GM21526 (cell line): ENCODE measurements around the gene MRPS6.

Experiments used
- ATAC-seq: cut with Tn5 transposase; IDR thresholded peaks from one replicate; pipeline ENCODE4 v1.9.1; 2021; ENCODE audit warnings: moderate library complexity; ENCODE audit not compliant: unreplicated experiment, low FRiP score

The MRPS6 gene

DNA sequence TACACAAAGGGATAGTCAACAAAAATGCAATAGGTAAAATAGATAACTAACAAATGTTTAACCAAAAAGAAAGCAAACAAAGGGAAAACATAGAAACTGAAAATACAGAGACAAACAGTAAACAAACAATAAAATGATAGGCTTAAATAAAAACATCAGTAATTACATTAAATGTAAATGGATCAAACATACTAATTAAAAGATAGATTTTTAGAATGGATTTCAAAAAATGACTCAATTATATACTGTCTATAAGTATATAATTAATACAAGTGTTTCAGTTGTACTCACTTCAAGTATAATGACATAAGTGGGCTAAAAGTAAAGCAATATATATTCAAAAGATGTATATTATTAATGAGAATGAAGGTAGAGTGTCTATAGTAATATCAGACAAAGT is 101.1 kb downstream of the MRPS6 start:
- ATAC-seq, result no peak

DNA sequence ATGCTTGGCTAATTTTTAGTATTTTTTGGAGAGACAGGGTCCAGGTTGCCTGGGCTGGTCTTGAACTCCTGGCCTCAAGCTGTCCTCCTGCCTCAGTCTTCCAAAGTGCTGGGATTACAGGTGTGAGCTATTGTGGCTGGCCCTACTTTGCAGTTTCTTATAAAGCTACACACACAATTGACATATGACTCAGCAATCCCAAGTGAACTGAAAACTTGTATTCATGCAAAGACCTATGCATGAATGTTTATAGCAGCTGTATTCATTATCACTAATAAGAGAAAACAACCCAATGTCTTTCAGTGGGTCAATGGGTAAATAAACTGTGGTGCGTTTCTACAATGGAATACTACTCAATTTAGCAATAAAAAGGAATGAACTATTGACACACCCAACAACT is 103.1 kb downstream of the MRPS6 start:
- no peak for ATAC-seq

- no peak for ATAC-seq
Measured at GRCh38 chr21:34177919-34178567, 104.7 kb downstream of the MRPS6 start.

GRCh38 chr21:34179204-34179935 is 106.0 kb downstream of the MRPS6 start:
- ATAC-seq, result no peak

GRCh38 chr21:34180407-34180806 is 107.0 kb downstream of the MRPS6 start:
- no peak for ATAC-seq

DNA sequence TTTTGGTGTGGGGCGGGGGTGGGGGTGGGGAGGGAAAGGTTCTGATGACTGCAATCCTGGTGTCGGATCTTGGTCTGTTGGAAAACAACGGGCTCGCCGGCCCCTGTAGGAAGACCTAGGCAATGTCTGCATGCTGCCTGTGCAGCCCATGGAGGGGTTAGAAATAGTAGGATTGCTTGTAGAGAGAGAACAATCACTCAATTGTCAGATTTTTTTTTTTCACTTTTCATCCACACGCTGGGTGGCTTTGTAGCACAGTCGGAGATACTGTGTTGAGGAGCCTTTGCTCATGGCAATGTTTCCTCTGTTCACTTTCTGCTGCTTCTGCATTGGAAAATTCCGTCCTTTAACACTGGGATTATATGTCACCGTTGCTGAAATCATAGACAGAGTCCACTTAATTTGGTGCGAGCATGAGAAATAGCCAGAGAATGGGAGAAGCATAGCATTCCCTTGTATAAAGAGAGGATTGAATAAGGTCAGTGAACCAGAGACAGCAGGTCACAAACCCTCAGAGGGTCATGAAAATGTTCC is 107.5 kb downstream of the MRPS6 start:
- no peak for ATAC-seq

GRCh38 chr21:34181431-34182039 is 108.2 kb downstream of the MRPS6 start:
- no peak for ATAC-seq

GRCh38 chr21:34182436-34182835 is 109.1 kb downstream of the MRPS6 start:
- ATAC-seq, result no peak

DNA sequence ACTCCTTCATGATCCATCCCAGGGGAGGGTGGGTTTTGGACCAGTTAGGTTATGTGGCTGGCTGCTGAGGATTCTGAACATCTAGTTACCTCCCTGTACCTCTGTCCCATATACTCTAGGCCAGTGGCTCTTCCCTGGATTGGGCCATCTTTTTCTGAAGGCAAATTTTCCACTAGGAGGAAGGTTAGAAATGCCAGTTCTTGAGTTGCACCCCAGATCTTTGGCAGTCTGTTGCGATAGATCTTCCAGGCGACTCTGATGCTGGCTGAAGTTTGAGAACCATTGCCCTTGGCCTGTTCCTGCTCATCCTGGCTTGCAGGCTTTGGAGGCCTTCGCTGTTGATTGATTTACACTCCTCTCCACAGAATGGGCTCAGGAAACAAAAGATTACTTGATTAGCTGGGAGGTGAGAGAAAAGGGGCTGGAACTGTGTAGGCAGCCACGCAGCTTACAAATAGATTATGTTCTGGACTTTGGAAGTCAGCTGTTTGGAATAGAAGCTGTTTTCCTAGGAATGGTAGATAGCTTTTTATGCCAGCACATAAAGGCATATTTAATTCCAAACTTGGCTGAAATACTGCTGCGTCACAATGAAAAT is 110.1 kb downstream of the MRPS6 start:
- ATAC-seq, result no peak

- no peak for ATAC-seq
Measured at GRCh38 chr21:34184232-34184631, 110.9 kb downstream of the MRPS6 start.

DNA sequence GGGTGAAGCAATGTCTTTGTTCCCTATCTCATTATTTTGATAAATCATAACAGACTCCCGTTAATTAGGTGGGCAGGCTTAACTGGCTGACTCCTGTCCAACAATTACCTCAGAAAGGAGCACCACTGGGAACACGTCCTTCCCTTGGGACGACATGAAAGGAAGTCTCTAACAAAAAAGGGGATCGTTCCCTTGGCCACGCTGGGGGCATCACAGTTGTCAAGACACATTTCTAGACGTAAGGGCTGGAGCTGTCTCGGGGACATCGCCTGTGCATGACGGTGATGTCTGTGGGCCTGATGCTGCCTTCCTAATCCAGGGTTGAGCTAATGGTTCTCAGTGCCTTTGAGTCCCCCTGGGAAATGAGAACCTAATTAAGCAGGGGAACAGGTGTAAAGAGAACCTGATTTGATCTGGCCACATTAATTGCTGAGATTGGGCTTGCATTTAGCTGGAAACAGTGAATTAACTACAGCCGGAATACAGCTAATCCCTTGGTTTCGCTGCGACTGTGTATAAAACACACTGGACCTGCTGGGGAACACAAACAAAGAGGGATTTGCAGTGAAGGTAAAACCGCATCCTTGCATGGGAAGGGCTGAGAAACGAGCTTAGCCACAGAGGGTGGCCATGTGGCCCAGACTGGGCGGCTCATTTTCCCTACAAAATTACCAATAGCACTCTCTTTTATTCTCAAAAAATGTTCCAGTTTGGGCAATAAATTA is 111.8 kb downstream of the MRPS6 start:
- ATAC-seq, result no peak

DNA sequence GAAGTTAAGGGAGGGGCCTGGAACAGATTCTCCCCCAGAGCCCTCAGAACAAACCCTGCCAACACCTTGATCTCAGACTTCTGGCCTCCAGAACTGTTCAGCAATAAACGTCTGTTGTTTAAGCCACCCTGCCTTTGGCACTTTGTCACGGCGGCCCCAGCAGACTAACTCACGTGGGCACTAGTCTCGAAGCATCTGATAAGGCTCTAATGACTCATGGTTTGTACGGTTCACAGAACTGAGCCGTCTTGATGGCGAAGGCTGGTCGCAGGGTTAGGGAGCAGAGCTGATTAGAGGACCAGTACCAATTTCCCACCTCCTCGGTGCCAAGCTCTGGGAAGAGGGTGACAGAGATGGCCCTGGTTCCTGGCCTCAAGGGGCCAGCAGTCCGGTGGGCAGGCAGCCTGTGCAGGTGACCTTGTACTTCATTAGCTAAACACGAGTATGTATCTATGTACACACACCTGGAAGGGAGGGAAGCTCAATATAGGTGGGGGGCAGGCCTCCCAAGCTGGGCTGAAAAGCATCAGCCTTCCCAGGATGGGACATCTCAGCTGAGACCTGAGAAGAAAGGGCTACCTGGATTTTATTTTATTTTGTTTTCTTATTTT is 112.8 kb downstream of the MRPS6 start:
- no peak for ATAC-seq

- ATAC-seq, result no peak
Measured at GRCh38 chr21:34187935-34188334, 114.6 kb downstream of the MRPS6 start.

- no peak for ATAC-seq
Measured at GRCh38 chr21:34189506-34189905, 116.1 kb downstream of the MRPS6 start.

GRCh38 chr21:34190576-34191321 is 117.4 kb downstream of the MRPS6 start:
- ATAC-seq, result no peak

- ATAC-seq, result no peak
Measured at GRCh38 chr21:34191876-34192275, 118.5 kb downstream of the MRPS6 start.
